Activated CD4-positive, alpha-beta T cell treated with anti-CD3 and anti-CD28 coated beads, Interleukin-2, amount 10 ng/mL, durations not matched to agents 24 days and 14 days (primary cell): ENCODE results near the gene RSPH4A. TPM values are rescaled to one million over a fixed set of nuclear protein-coding genes. Genes with fewer than 3 reads are reported as not detected.
"Not testable (repeated sequence)": the region's sequence is repeated elsewhere in the genome, so short reads cannot be mapped to it uniquely, and the experiment has no call there.

Experiments
- DNase-seq: peaks from one replicate; pipeline ENCODE4 v3.0.0; 2022
- H3K27ac Mint-ChIP-seq: one replicate; pipeline ENCODE4 v1.8.0; 2022; ENCODE audit warnings: mild to moderate bottlenecking, mixed read lengths
- H3K27me3 Mint-ChIP-seq: one replicate; pipeline ENCODE4 v1.8.0; 2022; ENCODE audit warnings: mixed read lengths
- H3K36me3 Mint-ChIP-seq: one replicate; pipeline ENCODE4 v1.8.0; 2022; ENCODE audit warnings: low read depth, mild to moderate bottlenecking, mixed read lengths
- H3K4me1 Mint-ChIP-seq: one replicate; pipeline ENCODE4 v1.8.0; 2021; ENCODE audit warnings: mixed read lengths
- H3K4me3 Mint-ChIP-seq: one replicate; pipeline ENCODE4 v1.8.0; 2022; ENCODE audit warnings: mild to moderate bottlenecking, moderate library complexity, mixed read lengths
- H3K9me3 Mint-ChIP-seq: one replicate; pipeline ENCODE4 v1.8.0; 2021; ENCODE audit warnings: mixed read lengths
- intact Hi-C: fragments of 100-400 bp; cut with micrococcal nuclease; formaldehyde crosslinking; loops from one replicate; pipeline ENCODE4 v1.15.1; 2023
- total RNA-seq: library from RNA; stranded (reverse); gene quantifications from 2 replicates; pipeline ENCODE4 v1.2.3, GENCODE V29; 2022

Gene RSPH4A
- total RNA-seq, 1 donor from 2014 or later = 0.21 TPM

DNA sequence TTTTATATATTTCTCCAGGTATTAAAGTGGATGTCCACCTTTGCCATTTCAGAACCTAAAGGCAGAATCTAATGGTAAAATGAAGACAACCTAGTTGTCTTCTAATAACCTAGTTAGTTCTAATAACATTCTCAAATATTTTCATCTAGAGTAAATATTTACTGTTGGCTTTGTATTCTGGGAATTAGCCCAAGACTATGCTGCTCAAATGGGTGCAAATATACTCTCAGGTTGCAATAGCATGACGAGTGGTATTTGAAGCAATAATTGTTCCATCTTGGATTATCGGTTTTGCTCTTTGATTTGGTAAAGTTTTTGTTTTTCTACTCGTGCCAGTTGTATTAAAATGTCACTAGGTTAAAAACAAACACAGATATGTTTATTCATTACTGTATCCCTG is 21.0 kb upstream of the RSPH4A start:
- no peak overlapping the region for H3K27ac Mint-ChIP-seq
- no peak overlapping the region for H3K4me3 Mint-ChIP-seq
- H3K27me3 Mint-ChIP-seq = no peaks in the 10 kb centered on the region
- H3K9me3 Mint-ChIP-seq = no peaks in the 10 kb centered on the region
- intact Hi-C loops = no loop called here
- no peaks in the 10 kb centered on the region for H3K4me1 Mint-ChIP-seq
- peaks cover 47% of the 10 kb centered on the region for H3K36me3 Mint-ChIP-seq
- DNase-seq = no peak

DNA sequence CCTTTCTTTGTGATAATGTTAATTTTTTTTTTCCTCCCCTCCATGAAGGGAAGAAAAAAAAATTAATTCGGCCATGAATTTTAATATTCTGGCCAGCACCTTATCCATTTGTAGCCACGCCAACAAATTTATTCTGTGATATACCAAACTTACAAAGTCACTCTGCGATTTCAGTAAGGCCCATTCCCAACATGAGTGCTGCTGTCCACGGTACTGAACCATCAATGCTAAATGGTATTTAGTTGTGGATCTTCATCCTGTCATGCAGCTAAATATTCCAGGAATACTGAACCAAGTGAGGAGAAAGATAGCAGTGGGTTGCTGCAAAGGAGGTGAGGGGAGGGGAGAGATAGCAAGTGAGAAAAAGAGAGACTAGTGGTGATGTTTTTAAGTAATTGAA is 19.5 kb upstream of the RSPH4A start:
- intact Hi-C loops = no loop called here
- Mint-ChIP-seq H3K4me1 (no peaks in the 10 kb centered on the region), H3K4me3 (no peak overlapping the region), H3K9me3 (no peaks in the 10 kb centered on the region), H3K27ac (no peak overlapping the region), H3K27me3 (no peaks in the 10 kb centered on the region), H3K36me3 (peaks cover 44% of the 10 kb centered on the region)
- no peak for DNase-seq

DNA sequence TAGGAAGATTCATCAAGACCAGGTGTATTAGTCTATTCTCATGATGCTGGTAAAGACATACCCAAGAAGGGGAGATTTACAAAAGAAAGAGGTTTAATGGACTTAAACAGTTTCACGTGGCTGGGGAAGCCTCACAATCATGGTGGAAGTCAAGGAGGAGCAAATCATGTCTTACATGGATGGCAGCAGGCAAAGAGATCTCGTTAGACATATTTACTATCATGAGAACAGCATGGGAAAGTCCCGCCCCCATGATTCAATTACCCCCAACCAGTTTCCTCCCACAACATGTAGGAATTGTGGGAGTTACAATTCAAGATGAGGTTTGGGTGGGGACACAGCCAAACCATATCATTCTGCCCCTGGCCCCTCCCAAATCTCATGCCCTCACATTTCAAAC is 12.4 kb upstream of the RSPH4A start:
- H3K27me3 Mint-ChIP-seq, H3K4me1 Mint-ChIP-seq, DNase-seq, H3K9me3 Mint-ChIP-seq, intact Hi-C loops, H3K4me3 Mint-ChIP-seq, H3K27ac Mint-ChIP-seq: not testable (repeated sequence)
- peaks cover 16% of the 10 kb centered on the region for H3K36me3 Mint-ChIP-seq

DNA sequence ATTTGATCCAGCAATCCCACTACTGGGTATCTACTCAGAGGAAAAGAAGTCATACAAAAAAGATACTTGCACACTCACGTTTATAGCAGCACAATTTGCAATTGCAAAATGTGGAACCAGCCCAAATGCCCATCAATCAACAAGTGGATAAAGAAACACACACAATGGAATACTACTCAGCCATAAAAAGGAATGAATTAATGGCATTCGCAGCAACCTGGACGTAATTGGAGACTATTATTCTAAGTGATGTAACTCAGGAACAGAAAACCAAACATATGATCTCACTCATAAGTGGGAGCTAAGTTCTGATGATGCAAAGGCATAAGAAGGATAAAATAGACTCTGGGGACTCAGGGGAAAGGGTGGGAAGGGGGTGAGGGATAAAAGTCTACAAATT is 11.4 kb upstream of the RSPH4A start:
- peaks cover 13% of the 10 kb centered on the region for H3K36me3 Mint-ChIP-seq
- H3K27me3 Mint-ChIP-seq, H3K9me3 Mint-ChIP-seq, H3K4me1 Mint-ChIP-seq, H3K4me3 Mint-ChIP-seq, DNase-seq, H3K27ac Mint-ChIP-seq, intact Hi-C loops: not testable (repeated sequence)

DNA sequence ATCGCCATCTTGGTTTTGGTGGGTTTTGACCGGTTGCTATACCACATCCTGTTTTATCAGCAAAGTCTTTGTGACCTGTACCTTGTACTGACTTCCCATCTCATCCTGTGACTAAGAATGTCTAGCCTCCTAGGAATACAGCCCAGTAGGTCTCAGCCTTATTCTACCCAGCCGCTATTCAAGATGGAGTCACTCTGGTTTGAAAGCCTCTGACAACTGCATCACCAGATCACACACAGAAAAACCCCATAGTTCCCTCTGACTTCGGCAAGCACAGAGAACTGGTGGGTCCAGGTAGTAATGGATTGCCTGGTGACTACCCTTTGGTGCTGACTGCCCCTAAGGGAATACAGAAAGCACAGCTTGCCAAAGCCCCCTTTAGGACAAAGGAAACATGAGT is 10.3 kb upstream of the RSPH4A start:
- Mint-ChIP-seq H3K4me3 (no peak overlapping the region), H3K36me3 (peaks cover 9% of the 10 kb centered on the region), H3K4me1 (no peaks in the 10 kb centered on the region), H3K27me3 (peaks cover under 1% of the 10 kb centered on the region), H3K27ac (no peak overlapping the region), H3K9me3 (peaks cover 7% of the 10 kb centered on the region)
- intact Hi-C loops = no loop called here
- no peak for DNase-seq

DNA sequence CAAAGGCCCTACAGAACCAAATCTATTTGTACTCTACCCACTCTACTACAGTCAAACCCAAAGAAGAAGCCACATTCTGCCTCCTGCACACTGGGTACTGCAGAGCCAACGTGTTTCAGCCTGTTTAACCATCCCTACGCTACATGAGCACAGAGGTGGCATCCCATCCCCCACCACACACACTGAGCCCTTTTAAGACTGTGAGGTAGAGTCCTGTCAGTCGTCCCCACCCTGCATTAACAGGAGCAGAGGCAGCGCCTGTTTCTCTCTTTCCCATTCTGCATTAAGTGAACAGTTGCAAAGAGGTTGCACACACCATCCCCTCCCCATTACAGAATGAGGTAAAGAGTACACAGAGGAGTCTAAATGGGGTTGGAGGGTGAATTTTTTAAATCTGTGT is 5.2 kb upstream of the RSPH4A start:
- intact Hi-C loops = no loop called here

DNA sequence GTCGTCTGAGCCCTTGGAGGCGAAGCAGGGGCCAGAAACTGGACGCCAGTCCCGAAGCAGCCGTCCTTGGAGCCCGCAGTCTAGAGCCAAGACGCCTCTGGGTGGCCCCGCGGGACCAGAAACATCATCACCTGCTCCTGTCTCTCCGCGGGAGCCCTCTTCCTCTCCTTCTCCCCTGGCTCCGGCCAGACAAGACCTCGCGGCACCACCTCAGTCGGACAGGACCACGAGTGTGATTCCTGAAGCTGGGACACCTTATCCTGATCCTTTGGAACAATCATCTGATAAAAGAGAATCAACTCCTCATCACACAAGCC is 416 bp downstream of the RSPH4A start:
- H3K9me3 Mint-ChIP-seq = no peaks in the 10 kb centered on the region
- no peaks in the 10 kb centered on the region for H3K36me3 Mint-ChIP-seq
- H3K27ac Mint-ChIP-seq = no peak overlapping the region
- DNase-seq = peak; percentile 65
- intact Hi-C loops = loop anchor here (2.0 kb wide), 1 partner anchor 46 kb away; the partner anchor contains the start of gene RWDD1
- H3K4me3 Mint-ChIP-seq = peak overlapping the region; percentile 85
- peaks cover 51% of the 10 kb centered on the region for H3K27me3 Mint-ChIP-seq
- H3K4me1 Mint-ChIP-seq = peaks cover 15% of the 10 kb centered on the region

More for the DNA sequence above, 5.2 kb upstream of the RSPH4A start:
- H3K36me3 Mint-ChIP-seq = no peaks in the 10 kb centered on the region
- DNase-seq = no peak
- H3K4me3 Mint-ChIP-seq = no peak overlapping the region
- peaks cover 27% of the 10 kb centered on the region for H3K27me3 Mint-ChIP-seq
- H3K27ac Mint-ChIP-seq = no peak overlapping the region
- H3K4me1 Mint-ChIP-seq = peaks cover 2% of the 10 kb centered on the region
- H3K9me3 Mint-ChIP-seq = no peaks in the 10 kb centered on the region

DNA sequence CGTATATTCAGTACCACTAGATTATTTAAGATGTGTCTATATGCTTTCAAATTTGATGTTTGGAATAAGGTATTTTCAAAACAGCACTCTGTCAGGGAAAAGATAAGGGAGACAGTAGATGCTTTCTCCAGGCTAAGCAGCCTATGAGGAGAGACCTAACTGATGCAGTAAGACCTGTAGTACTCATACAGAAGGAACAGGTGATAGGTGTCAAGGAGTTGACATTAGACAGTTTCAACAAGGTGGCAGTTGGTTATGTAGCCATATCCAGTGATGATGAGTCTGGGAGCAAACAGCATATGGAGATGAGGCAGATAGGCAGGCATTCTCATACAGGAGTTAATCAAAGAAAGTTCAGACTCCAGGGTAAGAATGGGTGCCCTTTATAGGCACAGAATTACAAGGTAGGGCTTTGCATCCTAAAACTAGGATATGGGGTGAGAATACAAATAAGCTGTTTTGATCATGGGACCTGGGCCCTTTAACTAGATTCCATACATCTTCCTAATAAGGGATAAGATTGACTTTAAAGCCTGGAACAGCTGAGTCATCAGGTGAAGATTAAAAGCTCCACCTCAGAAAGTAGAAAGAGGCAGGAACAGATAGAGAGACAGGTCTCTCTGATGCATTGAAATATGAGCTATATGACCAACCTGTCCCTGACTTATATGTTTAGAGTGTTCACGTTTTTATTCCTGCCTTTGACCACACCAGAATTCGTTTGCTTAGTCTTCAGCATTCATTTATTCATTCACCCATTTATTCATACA is 7.9 kb downstream of the RSPH4A start:
- Mint-ChIP-seq H3K27ac (no peak overlapping the region), H3K9me3 (no peaks in the 10 kb centered on the region), H3K4me3 (no peak overlapping the region), H3K4me1 (no peaks in the 10 kb centered on the region), H3K27me3 (peaks cover 7% of the 10 kb centered on the region), H3K36me3 (no peaks in the 10 kb centered on the region)
- DNase-seq = no peak
- intact Hi-C loops = no loop called here

DNA sequence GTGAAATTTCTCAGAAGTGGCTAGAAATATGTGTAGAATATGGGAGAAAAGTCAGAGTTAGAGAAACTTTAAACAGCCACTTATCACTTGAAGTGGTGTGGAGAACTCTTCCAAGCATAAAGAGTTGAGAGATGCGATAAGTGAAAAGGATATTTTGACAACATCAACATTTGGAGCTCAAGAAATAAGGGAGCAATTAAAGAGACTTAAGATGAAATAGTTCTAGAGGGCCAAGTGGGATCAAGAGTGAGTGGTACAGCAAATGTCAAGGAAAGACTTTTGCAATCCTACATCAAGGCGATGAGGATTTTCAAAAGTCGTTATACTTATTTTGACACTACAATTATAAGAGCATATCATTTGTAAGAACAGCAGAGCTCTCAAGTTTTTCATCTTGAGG is 9.6 kb downstream of the RSPH4A start:
- peaks cover 7% of the 10 kb centered on the region for H3K27me3 Mint-ChIP-seq

DNA sequence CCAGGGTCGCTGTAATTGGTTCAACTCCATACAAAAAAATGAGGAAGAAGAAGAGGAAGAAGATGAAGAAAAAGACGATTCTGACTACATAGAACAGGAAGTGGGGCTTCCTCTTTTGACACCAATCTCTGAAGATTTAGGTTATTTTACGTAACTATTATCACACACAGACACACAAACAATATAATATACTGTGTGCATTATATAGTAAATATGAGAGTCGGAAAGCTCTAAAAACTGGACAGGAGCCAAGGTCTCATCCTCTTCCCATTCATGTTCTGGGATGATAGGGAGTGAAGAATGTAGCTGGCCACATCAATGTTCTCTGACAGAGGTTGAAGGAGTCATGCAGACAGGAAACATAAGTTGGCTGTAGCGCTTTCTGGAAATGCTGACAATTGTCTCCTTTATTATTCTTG is 13.3 kb downstream of the RSPH4A start:
- no peaks in the 10 kb centered on the region for H3K4me1 Mint-ChIP-seq
- no peak for DNase-seq
- H3K27me3 Mint-ChIP-seq = peaks cover 2% of the 10 kb centered on the region
- intact Hi-C loops = no loop called here
- H3K4me3 Mint-ChIP-seq = no peak overlapping the region
- no peaks in the 10 kb centered on the region for H3K9me3 Mint-ChIP-seq
- no peak overlapping the region for H3K27ac Mint-ChIP-seq
- peaks cover 11% of the 10 kb centered on the region for H3K36me3 Mint-ChIP-seq

More for the DNA sequence above, 9.6 kb downstream of the RSPH4A start:
- H3K4me3 Mint-ChIP-seq = no peak overlapping the region
- no peaks in the 10 kb centered on the region for H3K9me3 Mint-ChIP-seq
- H3K4me1 Mint-ChIP-seq = no peaks in the 10 kb centered on the region
- intact Hi-C loops = no loop called here
- DNase-seq = no peak
- H3K36me3 Mint-ChIP-seq = no peaks in the 10 kb centered on the region
- no peak overlapping the region for H3K27ac Mint-ChIP-seq

DNA sequence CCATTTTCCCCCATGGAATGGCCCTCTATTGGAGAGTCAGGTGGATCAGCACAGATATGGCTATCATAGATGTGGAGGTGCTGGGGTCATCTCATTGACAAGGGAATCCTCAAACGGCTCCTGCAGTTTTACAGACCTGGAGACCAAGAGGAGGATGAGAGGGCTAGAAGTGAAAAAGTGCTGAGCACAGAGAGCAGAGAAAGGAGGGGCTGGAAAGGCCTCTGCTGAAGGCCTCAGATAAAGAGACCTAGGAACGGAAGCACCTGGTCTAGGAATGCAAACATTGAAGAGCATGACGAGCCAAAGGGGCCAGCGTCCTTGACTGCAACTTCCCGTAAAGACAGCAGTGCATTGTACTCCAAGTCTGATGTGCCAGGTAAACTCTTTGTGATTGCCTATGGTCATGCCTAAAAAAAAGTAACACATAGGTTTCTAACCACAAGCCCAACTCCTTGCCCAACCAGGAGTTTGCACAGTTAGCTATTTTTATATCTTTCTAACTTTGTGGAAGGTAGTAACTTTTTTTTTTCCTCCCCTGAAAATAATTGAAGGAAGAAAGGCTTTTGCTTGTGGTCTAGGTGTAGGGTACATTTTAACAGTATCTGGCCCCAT is 15.2 kb downstream of the RSPH4A start:
- intact Hi-C loops = no loop called here
- Mint-ChIP-seq H3K36me3 (peaks cover 20% of the 10 kb centered on the region), H3K27ac (no peak overlapping the region), H3K27me3 (no peaks in the 10 kb centered on the region), H3K9me3 (no peaks in the 10 kb centered on the region), H3K4me3 (no peak overlapping the region), H3K4me1 (no peaks in the 10 kb centered on the region)
- DNase-seq = no peak

DNA sequence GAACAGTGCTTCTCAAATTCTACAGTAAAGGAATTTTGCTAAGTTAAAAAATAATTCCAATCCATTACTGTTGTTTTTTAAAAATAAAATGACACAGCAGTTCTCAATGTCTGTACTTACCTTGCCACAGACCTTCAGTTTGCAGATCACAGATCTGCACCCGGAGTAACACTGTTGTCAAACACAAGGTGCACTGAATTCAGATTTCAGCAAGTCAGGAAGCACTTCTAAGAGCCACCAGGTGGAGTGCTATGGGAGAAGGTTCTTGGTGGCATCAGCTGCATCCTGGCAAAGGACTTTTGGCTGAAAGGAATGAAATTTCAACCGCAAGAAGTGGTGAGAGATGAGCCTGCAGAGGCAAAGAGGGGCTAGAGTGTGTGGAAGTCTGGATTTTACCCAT is 17.4 kb downstream of the RSPH4A start:
- Mint-ChIP-seq H3K36me3 (peaks cover 25% of the 10 kb centered on the region), H3K9me3 (no peaks in the 10 kb centered on the region), H3K4me3 (no peak overlapping the region)

DNA sequence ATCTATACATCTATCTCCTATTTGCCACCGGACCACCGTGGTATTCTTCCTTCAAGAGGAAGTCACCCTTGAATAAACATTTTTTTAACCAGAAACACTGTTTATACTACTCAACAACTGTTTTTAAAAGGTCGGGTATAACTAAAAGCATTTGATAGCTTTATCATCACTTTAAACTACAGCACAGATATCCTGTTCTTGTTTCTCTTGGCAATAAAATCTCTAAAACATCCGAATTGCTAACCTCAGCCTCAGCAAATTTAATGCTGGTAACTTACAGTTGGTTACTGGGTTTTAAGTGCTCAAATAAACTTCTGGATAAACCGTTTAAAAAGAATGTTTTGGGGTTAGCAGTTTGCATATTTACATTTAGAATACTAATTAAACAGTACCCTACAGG is 31.9 kb downstream of the RSPH4A start:
- Mint-ChIP-seq H3K4me1 (peaks cover 11% of the 10 kb centered on the region), H3K27me3 (no peaks in the 10 kb centered on the region), H3K9me3 (no peaks in the 10 kb centered on the region), H3K27ac (no peak overlapping the region), H3K36me3 (peaks cover 39% of the 10 kb centered on the region), H3K4me3 (no peak overlapping the region)
- intact Hi-C loops = no loop called here
- no peak for DNase-seq

More for the DNA sequence above, 17.4 kb downstream of the RSPH4A start:
- H3K27me3 Mint-ChIP-seq = no peaks in the 10 kb centered on the region
- no peak for DNase-seq
- no peak overlapping the region for H3K27ac Mint-ChIP-seq
- intact Hi-C loops = no loop called here
- no peaks in the 10 kb centered on the region for H3K4me1 Mint-ChIP-seq

DNA sequence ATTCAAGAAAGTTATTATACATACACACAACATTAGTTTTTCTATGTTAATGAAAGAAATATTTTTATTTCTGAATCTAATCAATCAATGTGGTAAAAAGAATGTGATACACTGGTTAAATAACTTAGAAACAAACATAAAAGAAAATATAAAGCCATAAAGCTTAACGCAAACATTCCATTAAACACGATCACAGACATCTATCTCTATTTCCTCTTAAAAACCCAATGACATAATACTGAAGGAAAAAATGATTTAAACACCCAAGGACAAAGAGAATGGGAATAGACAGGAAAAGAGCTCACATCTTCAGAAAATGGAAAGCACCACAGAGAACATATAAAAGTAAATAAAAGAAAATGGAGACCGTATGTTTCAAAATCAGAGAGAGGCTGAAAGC is 32.9 kb downstream of the RSPH4A start:
- Mint-ChIP-seq H3K27me3 (no peaks in the 10 kb centered on the region), H3K36me3 (peaks cover 35% of the 10 kb centered on the region)

DNA sequence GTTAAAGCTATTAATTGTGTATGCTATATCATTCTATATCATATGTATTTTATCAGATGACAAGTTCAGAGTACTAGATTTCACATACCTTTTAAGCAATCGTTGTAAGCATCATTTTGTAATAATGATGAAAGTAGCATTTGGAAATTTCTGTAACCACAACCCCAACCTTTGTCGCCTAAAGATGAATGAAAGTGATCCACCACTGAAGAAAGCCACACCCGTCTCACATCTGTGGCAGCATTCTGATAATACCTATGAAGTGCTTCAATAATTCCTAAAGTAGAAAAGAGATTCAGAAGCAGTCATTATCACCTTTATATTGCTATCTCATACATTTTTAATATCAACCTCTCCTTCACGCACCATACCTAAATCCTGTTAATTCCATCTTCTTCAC is 35.6 kb downstream of the RSPH4A start:
- H3K4me3 Mint-ChIP-seq = no peak overlapping the region
- intact Hi-C loops = no loop called here
- no peaks in the 10 kb centered on the region for H3K27me3 Mint-ChIP-seq
- peaks cover 36% of the 10 kb centered on the region for H3K36me3 Mint-ChIP-seq
- DNase-seq = no peak
- H3K4me1 Mint-ChIP-seq = peaks cover 12% of the 10 kb centered on the region
- H3K9me3 Mint-ChIP-seq = no peaks in the 10 kb centered on the region
- H3K27ac Mint-ChIP-seq = no peak overlapping the region

More for the DNA sequence above, 32.9 kb downstream of the RSPH4A start:
- H3K4me1 Mint-ChIP-seq = peaks cover 12% of the 10 kb centered on the region
- no peak overlapping the region for H3K27ac Mint-ChIP-seq
- DNase-seq = no peak
- H3K4me3 Mint-ChIP-seq = no peak overlapping the region
- intact Hi-C loops = no loop called here
- H3K9me3 Mint-ChIP-seq = no peaks in the 10 kb centered on the region
